Fibroblast of skin of back (primary cell): ENCODE data around the gene PRKAR1A.
"Not testable (repeated sequence)": the region's sequence is repeated elsewhere in the genome, so short reads cannot be mapped to it uniquely, and the experiment has no call there.

Source experiments
- DNase-seq: peaks from one replicate; pipeline ENCODE4 v3.0.0-alpha.2; 2013

Gene PRKAR1A

DNA sequence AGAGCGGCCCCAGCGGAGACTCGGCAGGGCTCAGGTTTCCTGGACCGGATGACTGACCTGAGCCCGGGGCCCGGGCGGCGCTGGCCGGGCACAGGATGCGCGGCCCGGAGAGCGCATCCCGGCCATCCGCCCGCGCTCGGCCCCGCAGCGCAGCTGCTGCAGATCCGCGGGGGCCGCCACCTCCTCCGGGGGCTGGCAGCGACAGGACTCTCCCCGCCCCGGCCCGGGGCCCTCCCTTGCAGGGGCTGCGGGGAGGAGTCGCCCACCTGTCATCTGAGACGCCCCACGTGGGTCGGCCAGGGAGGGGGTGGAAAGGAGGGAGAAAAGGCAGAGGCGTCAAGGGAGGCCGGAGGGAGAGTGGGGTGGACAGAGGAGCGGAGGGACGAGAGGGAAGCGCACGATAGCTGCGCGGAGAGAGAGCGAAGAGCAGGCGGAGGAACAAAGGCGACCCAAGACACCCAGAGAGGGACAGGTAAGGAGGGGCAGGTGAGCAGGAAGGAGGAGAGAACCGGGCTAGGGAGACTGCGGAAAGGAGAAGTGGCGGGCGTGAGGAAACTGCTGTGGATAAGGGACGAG lies 471 bp upstream of the PRKAR1A start:
- peak; percentile 63 for DNase-seq

DNA sequence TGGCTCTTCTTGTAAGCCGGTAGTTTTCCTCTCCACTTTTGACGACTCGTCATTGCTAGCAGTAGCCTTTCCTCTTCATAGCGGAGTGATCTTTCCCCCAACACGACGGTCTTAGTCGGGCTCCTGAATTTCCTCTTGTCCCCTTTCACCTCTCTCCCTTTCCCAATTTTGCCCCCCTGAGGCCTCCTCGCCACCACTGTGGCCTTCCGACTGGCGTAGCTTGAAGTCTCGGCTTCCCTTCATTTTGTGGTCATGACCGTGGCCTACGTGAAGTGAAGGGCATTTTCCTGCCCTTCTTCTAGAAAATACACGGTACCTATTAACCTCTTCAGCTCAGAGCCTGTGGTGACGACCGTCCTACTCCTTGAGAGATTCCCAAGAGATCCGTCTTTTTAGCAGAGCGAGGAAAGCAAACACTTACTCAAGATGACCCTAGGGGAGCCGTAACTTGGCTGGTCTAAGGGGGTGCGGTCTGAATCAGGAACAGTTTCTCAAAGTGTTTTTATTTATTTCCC lies 787 bp downstream of the PRKAR1A start:
- peak; percentile 50 for DNase-seq

DNA sequence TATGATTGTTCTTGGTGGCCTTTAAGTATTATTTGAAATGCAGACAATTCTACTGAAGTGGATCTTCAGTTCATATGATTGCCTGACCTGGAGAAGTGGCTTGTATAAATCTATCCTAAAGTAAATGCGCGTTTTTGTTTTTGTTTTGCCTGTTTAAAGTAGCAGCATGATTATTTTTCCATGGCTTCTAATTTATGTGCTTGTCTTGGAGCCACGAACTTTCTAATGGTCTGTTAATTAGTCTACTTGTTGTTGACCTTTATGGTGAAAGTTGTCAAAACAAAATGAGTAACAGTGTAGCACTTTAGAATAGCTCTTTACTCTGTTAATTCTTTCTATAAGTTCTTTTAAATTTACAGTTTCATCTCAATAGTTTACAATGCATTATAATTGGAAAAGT lies 1.7 kb downstream of the PRKAR1A start:
- no peak for DNase-seq

DNA sequence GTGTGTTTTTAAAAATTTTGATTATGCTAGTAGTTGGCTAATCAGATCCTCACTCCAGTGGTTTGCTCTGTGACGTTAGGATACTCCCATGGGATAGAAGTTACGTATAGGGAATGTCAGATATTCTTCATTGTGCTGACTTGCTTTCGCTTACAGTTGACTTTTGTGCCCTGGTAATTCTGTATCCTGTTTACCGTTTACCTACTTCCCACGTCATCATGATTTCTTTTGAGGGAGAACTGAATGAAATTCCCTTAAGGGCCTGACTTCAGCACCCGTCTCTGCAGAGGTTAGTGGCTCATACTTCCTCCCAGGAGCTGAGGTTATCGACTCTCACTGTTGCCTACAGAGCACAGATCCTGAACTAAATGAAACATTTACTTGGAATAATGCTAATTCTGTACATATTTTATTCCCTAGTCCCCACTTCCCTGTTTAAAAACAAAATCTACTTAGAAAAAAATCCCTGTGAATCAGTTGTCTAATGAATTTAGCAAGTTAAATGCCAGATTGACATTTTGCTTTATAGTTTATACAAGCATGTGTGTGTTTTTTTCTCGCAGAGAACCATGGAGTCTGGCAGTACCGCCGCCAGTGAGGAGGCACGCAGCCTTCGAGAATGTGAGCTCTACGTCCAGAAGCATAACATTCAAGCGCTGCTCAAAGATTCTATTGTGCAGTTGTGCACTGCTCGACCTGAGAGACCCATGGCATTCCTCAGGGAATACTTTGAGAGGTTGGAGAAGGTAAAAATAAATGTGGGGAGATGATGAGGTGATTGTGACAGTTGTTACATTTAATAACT lies 2.8 kb downstream of the PRKAR1A start:
- DNase-seq, result peak; percentile 67

DNA sequence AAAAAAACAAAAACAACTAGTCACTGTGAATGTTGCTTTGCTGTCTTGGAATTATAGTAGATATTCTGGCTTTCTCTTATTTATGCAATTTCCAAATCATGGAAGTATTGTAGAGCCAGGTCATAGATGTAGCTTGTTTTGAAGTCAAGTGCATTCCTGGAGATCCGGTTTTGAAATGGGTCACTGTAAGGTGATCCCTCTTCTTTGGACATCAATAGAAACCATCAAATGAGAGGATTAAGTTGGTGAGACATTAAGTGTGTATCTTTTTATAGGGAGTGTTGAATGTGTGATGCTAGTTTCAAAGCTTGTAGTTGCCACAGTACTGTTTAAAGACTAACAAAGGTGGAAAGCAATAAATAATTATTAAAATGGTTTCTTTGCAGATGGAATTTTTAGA lies 4.5 kb downstream of the PRKAR1A start:
- DNase-seq, result no peak

DNA sequence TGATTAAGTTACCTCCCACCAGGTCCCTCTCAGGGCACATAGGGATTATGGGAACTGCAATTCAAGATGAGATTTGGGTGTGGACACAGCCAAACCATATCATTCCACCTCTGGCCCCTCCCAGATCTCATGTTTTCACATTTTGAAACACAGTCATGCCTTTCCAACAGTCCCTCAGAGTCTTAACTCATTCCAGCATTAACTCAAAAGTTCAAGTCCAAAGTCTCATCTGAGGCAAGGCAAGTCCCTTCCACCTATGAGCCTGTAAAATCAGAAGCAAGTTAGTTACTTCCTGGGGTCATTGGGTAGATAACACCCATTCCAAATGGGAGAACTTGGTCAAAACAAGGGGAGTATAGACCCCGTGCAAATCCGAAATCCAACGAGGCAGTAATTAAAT lies 5.4 kb downstream of the PRKAR1A start:
- DNase-seq, result not testable (repeated sequence)

DNA sequence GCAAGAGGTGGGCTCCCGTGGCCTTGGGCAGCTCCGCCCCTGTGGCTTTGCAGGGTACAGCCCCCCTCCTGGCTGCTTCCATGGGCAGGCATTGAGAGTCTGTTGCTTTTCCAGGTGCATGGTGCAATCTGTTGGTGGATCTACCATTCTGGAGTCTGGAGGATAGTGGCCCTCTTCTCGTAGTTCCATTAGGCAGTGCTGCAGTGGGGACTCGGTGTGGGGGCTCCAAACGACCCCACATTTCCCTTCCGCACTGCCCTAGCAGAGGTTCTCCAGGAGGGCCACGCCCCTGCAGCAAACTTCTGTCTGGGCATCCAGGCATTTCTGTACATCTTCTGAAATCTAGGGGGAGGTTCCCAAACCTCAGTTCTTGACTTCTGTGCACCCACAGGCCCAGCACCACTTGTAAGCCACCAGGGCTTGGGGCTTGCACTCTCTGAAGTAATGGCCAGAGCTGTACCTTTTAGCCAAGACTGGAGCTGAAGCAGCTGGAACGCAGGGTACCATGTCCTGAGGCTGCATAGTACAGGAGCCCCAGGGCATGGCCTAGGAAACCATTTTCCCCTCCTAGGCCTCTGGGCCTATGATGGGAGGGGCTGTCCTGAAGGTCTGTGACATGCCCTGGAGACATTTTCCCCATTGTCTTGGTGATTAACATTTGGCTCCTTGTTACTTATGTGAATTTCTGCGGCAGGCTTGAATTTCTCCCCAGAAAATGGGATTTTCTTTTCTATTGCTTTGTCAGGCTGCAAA lies 6.0 kb downstream of the PRKAR1A start:
- no peak for DNase-seq

DNA sequence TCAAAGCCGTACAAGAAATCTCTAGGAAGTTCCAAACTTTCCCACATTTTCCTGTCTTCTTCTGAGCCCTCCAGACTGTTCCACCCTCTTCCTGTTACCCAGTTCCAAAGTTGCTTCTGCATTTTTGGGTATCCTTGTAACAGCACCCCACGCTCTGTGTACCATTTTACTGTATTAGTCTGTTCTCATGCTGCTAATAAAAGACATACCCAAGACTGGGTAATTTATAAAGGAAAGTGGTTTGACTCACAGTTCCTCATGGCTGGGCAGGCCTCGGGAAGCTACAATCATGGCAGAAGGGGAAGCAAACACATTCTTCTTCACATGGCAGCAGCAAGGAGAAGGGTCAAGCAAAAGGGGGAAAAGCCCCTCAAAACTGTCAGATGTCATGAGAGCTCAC lies 6.8 kb downstream of the PRKAR1A start:
- not testable (repeated sequence) for DNase-seq

DNA sequence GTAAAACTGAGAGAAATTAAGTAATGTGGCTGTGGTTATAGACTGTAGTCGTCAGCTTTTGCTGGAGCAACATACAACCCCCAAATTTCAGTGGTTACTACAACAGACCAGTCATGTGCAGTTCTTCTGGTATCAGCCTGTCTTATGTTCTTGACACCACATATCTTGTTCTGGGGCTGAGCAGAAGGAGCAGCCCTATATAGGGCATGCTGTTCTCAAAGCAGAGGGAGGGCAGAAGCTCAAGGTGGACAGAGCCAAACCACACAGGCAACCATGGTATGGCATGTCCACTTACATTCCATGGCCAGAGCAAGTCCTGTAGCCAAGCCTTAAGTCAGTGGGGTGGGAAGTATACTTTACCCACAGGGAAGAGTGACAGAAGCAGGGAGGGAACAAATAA lies 7.7 kb downstream of the PRKAR1A start:
- no peak for DNase-seq

DNA sequence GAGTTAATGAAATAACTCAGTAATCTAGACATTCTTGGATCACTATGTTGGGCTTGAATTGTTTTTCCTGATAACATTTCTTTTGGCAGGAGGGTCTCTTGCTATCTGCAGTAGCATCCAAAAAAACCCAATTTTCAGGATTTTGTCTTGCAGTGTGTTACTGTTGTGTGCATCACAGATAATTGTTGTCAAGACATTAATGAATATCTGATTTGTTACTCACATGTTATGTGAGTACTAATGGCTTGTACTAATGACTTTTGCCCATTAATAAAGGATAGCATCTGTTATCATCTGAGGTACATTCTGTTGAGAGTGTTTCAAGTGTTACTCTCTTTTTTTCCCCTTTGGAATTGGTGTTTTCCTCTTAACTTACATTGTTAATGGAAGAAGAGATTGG lies 10.0 kb downstream of the PRKAR1A start:
- DNase-seq, result no peak

DNA sequence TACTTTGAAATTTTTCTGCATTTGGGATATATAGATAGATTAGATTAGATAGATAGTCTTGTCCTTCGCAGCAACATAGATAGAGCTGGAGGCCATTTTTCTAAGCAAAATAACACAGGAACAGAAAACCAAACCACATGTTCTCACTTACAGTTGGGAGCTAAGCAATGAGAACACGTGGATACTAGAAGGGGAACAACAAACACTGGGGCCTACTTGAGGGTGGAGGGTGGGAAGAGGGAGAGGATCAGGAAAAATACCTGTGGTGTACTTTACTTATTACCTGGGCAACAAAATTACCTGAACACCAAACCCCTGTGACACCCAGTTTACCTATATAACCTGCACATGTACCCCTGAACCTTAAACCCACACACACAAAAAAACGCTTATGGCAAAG lies 14.3 kb downstream of the PRKAR1A start:
- no peak for DNase-seq

DNA sequence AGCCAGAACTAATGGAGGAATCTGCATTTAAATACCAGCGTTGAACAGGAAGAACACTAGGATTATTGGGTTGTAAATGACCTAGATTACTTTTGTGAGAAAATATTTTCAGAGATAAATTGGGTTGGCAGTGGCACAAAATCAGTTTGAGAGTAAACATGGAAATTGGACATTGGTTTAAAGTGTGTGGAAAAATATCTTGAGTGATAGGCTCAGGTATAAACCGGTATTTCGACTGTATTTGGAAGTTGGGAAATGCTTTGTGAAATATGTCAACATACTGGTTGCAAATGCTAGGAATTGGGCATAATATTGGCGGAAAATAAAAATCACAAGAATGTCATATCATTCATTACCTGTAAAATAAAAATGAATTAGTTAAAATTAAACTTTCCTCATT lies 15.1 kb downstream of the PRKAR1A start:
- no peak for DNase-seq

DNA sequence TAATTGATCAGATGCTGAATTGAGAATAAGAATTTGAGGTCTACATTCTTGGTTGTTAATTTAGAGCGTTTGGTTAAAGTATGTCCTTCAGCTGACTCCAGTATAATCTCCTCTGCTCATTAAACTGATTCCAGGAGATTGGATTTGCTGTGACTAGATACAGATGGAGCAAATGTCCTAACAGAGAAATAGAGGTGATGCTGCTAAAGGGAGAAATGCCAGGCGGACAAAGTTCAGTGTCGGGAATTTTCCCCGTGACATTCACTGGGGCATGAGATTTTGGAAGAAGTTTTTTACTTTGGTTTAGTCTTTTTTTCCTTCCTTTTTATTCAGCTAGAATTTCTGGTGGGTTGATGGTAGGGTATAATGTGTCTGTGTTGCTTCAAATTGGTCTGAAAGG lies 19.0 kb downstream of the PRKAR1A start:
- no peak for DNase-seq

DNA sequence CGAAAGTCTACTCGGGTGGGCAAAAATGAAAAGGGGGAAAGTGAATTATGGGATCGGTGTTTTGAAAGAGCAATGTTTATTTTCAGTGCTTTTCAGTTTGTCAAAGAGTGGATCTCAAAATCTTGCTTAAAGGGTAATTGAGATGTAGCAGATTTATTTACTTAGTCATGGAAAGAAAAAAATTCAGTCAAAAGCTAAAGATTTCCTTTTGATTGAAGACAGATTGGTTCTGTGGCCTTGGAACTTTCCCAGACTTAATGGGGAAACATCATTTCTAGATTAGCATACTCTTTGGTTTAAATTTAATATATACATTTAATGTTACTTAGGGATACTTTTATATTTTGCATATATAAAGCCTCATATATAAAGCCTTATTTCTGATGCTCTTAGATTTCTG lies 20.6 kb downstream of the PRKAR1A start:
- DNase-seq, result no peak

DNA sequence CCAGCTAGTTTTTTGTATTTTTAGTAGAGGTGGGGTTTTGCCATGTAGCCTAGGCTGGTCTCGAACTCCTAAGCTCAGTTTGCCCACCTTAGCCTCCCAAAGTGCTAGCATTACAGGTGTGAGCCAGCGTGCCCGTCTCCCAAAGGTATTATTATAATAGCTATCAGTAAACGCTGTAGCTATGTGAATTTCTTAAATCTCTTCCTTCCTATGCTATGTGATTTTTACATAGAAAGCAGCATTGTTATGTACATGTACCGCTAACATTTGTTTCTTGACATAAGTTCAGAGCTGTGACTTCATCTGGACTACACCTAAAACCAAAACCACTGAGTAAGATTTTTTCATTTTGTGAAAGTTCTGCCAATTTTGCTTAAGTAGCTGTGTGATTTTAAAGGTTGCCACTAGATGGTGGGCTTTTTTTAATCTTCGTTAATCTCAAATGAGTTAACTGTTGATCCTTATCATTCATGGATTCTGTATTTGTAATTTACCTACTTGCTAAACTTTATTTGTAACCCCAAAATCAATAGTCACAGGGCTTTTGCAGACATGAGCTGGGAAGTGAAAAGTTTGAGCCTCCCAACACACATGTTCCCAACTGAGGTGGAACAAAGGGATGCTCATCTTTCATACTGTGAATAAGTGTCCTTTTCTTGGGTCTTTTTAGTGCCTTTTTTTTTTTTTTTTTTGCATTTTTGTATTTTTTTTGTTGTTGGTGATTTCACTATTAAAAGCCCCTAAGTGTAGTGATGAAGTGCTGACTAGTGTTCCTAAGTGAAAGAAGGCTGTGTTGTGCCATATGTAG lies 21.9 kb downstream of the PRKAR1A start:
- peak; percentile 11 for DNase-seq

DNA sequence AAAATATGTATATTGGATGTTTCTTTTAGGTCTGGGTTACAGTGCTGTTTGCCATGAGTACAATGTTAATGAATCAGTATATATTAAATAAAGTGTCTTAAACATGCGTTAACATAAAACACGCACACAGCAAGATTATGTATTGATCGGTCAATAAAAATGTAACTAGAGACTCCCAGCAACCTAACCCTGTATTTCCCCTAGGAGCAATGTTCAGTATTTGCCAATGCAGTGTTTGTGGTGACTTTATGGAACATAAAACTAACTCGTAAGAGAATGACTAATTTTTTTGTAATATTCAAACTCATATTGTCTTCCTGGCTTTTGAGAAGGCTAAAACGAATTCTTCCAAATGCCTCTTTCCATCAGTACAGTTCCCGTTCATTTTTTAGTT lies 22.5 kb downstream of the PRKAR1A start:
- DNase-seq, result no peak

DNA sequence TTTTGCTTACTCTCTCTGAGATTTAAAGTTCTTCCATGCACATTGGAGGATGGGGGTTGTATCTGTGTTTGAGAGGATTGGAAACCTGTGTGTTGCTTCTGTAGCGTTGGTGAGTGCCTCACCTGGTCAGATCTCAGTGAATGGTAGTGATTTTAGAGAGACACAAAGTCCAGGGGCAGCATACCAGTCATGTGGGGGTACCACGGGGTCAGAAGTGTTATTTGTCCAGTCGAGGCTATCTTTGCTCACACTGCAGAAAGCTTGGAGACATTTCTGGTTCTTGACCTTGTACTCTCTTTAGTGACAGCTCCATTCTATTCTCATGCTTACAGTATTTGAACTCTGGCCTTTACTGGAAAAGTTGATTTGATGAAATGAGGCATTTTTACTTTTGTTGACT lies 23.7 kb downstream of the PRKAR1A start:
- DNase-seq, result no peak

DNA sequence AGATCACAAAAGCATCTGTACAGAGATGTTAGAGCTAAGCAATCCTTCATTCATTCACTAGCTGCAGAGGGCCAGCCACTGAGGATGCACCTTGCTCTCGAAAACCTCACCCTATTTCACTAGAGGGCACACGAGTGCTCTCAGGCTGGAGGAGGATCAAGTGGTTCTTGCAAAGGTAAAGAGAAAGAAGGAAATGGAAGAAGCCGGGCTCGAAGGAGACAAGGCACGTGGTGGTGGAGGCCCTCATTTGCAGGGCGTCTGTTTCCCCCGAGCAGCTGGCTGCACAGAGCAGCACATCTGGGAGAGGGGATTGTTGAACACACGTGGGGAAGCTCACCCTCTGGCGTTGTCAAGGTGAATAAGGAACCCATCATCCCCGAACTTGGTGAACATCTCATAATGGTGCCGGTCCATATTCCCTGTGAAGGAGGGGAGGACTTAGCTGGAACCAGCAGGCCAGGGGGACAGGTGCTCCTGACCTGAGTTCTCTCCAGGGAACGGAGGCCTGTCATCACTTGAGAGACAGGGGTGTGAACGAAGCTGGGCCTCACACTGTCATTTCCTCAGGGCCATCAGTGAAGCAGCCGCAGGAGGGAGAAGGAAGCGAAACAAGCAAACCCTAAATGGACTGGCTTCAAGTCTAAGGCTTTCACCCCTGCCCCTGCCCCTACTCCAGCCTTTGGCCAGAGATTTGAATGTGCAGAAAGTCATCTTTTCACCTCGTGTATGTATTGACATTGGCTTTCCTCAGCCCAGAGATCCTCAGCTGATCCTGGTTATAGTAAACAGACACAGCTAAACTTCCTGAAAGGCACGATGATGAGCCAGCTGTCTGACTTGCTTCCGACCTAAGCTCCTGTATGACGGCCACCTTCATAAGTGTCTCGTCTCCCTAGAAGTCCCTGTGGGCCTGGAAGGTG lies 27.6 kb downstream of the PRKAR1A start:
- no peak for DNase-seq

DNA sequence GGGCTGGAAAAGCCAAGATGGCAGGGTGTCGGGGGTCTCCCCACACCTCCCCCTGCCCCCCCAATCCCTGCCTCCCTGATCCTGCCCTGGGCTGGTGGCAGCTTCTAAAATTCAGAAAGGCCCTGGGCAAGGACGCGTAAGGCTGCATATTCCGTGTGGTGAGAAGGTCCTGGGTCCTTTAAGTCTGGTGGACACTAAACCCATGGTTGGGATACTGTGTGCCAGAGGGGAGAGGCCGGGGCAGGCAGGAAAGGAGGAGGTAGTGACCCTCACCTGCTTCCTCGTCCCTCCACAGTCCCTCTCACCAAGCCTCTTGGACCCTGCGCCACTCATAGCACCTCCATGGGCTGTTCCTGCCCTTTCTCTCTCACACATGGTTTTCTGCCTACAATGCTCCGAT lies 28.8 kb downstream of the PRKAR1A start:
- DNase-seq, result no peak

DNA sequence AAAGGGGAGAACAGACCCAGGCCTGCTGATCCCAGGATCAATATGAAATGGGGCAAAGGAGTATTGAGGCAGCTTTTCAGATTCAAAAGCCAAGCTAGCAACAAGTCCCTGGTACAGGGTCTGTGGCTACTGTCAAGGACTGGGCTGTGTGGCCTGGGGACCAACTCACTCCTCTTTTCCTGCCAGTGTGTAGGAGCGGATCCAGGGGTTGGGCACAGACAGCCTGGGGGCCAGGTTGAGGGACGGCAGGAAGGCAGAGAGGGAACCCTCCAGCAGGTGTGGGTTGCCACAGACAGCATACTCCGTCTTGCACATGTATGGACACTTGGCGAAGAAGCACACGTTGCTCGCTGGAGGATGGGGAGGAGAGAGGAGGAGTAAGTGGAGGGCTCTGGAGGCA lies 29.6 kb downstream of the PRKAR1A start:
- no peak for DNase-seq

DNA sequence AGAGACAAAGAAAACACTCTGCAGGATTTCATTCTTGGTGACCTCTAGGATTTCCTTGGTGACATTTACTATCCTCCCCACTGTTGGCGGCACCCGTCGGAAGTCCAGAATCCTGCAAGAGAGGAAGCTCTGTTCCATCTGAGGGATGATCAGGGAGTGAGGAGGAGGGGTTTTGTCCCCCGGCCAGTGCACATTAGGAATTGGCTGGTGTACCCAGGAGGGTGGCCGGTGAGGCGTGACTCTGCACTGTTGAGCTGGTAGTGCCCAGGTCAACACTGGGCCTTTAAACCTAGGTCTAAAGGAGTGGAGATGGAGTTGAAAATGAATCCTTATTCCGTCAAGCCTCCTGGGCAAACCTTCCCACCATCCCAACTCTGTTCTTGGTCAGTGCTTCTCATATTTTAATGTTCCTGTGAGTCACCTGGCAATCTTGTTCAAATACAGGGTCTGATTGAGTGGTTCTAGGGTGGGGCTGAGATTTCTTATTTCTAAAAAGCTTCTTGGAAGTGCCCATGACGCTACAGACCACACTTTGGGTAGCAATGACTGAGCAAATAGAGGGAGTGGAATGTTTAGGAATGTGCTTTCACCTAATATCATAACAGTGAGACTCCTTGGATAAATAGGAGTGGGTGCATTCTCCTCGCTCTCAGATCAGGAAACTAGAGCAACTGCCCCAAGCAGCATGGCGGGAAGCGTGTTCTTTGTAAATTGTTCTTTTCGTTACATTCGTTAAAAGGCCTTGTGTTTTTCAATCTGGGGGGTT lies 30.7 kb downstream of the PRKAR1A start:
- DNase-seq, result no peak
